Measurements from ENCODE around the gene HSFX3. TPM values are rescaled to one million over a fixed set of nuclear protein-coding genes. Genes with fewer than 3 reads are reported as not detected.
"Not testable (repeated sequence)": the region's sequence is repeated elsewhere in the genome, so short reads cannot be mapped to it uniquely, and the experiment has no call there.

Gene HSFX3
- total and polyA plus RNA-seq, 2 donors (not counting 1 experiment from before 2014, with no cell fraction given) = not detected

DNA sequence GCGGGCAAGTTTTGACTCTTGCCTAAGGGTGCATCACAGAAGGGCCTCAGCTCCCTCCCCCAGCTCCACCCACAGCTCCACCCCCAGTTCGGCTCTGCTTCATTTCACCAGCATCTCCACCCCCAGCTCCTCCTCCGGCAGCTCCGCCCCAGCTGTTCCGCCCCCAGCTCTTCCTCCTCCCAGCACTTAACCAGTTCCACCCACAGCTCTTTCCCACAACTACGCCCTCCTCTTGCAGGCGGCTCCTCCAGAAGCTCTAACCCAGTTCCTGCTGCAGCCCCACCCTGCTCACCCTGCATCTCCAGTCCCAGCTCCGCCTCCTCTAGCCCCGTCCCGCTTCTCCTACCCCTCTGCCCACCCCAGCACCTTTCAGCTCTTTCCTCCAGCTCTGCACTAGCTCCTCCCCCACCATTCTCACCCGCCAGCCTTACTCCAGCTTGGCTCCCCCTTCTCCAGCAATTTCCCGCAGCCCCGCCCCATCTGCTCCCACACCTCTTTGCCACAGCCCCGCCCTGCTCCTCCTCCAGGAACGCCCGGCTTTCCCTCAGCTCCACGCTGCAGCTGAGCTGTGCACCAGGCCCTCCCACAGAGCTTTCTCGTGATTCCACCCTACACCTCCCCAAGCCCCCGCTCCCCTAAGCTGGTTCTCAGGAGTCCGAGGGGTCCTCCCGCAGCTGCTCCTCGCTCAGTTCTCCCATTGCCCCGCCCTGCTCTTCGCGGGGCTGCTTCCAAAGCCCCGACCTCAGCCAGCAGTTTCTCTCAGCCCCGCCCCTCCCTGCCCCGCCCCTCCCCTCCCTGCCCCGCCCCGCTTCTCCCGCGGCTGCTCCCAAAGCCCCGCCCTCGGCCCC, 10.2 kb downstream of the HSFX3 start:
- Histone ChIP-seq H3K27ac (ENCODE audit: low read length in 2 of 2) (peak overlapping the region; percentile 64 to 73), H3K4me1 (ENCODE audit: control insufficient read depth in 2 of 2, insufficient read depth in 2 of 2, low read length in 2 of 2) (peaks cover 6 to 13% of the 10 kb centered on the region in 2 donors), H2AFZ (ENCODE audit: insufficient read depth, low read depth, low read length, poor library complexity, severe bottlenecking) (peak overlapping the region; percentile 6), H3K4me2 (replicated peaks; ENCODE audit: low read depth, low read length, poor library complexity, severe bottlenecking) (peak overlapping the region; percentile 78), H4K20me1 (ENCODE audit: control insufficient read depth, insufficient read depth, low read length, poor library complexity, severe bottlenecking) (no peaks in the 10 kb centered on the region), H3K4me3 (ENCODE audit: control extremely low read depth in 1 of 5, extremely low read depth in 1 of 5, insufficient read depth in 1 of 5, low read depth in 2 of 5, low read length in 4 of 5) (peak overlapping the region in 4 of 5 experiments; percentile 54 to 70 (median 60)), H3K9me3 (ENCODE audit: control extremely low read depth in 1 of 3, control insufficient read depth in 2 of 3, insufficient read depth in 1 of 3, low read length in 2 of 3) (no peaks in the 10 kb centered on the region), H3K79me2 (ENCODE audit: control insufficient read depth, insufficient read depth, low read length) (peaks cover 7% of the 10 kb centered on the region), H3K9ac (ENCODE audit: low read length) (peak overlapping the region; percentile 65), H3K36me3 (replicated peaks in 1 of 2; ENCODE audit: control extremely low read depth in 1 of 2, control insufficient read depth in 1 of 2, extremely low read depth in 1 of 2, insufficient read depth in 2 of 2, low read length in 1 of 2) (no peaks in the 10 kb centered on the region), H3K27me3 (replicated peaks in 1 of 4; ENCODE audit: control extremely low read depth in 1 of 4, control insufficient read depth in 3 of 4, insufficient read depth in 4 of 4, low read length in 3 of 4) (no peaks in the 10 kb centered on the region)
- intact Hi-C loops (cut with micrococcal nuclease) = loop anchor here (1.0 kb wide), 2 partner anchors 8 to 34 kb away; partner anchors contain the start of gene IDS
- Mint-ChIP-seq H3K27ac (peak overlapping the region; percentile 89), H3K4me1 (peaks cover 12% of the 10 kb centered on the region), H3K9me3 (ENCODE audit: insufficient read depth) (no peaks in the 10 kb centered on the region), H3K4me3 (peak overlapping the region; percentile 89), H3K27me3 (no peaks in the 10 kb centered on the region)
- ChIA-PET CTCF (interaction anchor here (0.7 to 3.5 kb wide), 10 partner anchors 8 to 401 kb away, joined by 3 to 20 read pairs (median 4); partner anchors contain the start of gene IDS), POLR2A (interaction anchor here (0.8 to 2.4 kb wide), 6 partner anchors 9 to 1628 kb away, joined by 3 to 59 read pairs (median 6); partner anchors contain the start of genes EOLA2, FMR1 and IDS)
- peak; percentile 51 for ATAC-seq (ENCODE audit: low read depth)
- WGBS (ENCODE audit: insufficient coverage) = 0% methylated on average over 12 of the region's 34 CpGs
- no peak for TF ChIP-seq EZH2 (IDR thresholded peaks at IDR 0.05; ENCODE audit: borderline replicate concordance, insufficient read depth, low read depth, low read length, poor library complexity, severe bottlenecking)
- peak; percentile 91 for DNase-seq

DNA sequence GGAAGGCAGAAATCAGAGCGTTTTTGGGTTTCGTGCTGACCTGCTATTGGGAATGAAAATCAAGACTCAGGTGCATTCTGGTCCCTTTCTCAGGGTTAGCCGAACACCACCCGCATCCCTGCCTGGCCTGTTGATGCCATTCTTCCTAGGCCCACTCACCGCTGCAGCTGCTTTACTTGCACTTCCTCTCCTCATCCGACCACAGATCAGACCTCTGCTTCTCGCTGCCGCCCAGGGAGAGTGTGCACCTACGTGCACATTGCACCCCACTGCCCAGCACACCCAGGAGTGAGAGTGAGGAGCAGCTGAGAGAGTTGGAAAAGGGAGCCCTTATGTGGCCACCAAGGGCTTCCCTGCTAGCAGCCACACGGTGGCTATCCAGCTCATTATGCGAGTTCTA, 12.2 kb downstream of the HSFX3 start:
- POLR2A ChIA-PET = interaction anchor here (0.6 kb wide), 1 partner anchor 26 kb away, joined by 3 read pairs; no protein-coding TSS in a partner anchor
- H3K79me2 ChIP-seq (ENCODE audit: control insufficient read depth, insufficient read depth, low read length); H3K27ac ChIP-seq (ENCODE audit: low read length in 2 of 2); H3K9me3 ChIP-seq (ENCODE audit: control extremely low read depth in 1 of 3, control insufficient read depth in 2 of 3, insufficient read depth in 1 of 3, low read length in 2 of 3); H3K4me2 ChIP-seq (replicated peaks; ENCODE audit: low read depth, low read length, poor library complexity, severe bottlenecking); H3K9ac ChIP-seq (ENCODE audit: low read length); ATAC-seq (ENCODE audit: low read depth); H4K20me1 ChIP-seq (ENCODE audit: control insufficient read depth, insufficient read depth, low read length, poor library complexity, severe bottlenecking); H3K4me3 ChIP-seq (ENCODE audit: control extremely low read depth in 1 of 5, extremely low read depth in 1 of 5, insufficient read depth in 1 of 5, low read depth in 2 of 5, low read length in 4 of 5); intact Hi-C loops (cut with micrococcal nuclease); H2AFZ ChIP-seq (ENCODE audit: insufficient read depth, low read depth, low read length, poor library complexity, severe bottlenecking); H3K4me3 Mint-ChIP-seq; H3K27me3 Mint-ChIP-seq; H3K36me3 ChIP-seq (replicated peaks in 1 of 2; ENCODE audit: control extremely low read depth in 1 of 2, control insufficient read depth in 1 of 2, extremely low read depth in 1 of 2, insufficient read depth in 2 of 2, low read length in 1 of 2); H3K27ac Mint-ChIP-seq; H3K27me3 ChIP-seq (replicated peaks in 1 of 4; ENCODE audit: control extremely low read depth in 1 of 4, control insufficient read depth in 3 of 4, insufficient read depth in 4 of 4, low read length in 3 of 4); CTCF ChIA-PET; H3K9me3 Mint-ChIP-seq (ENCODE audit: insufficient read depth): not testable (repeated sequence)
- peaks cover 6 to 13% of the 10 kb centered on the region in 2 donors for H3K4me1 ChIP-seq (ENCODE audit: control insufficient read depth in 2 of 2, insufficient read depth in 2 of 2, low read length in 2 of 2)
- H3K4me1 Mint-ChIP-seq = peaks cover 12% of the 10 kb centered on the region
- DNase-seq = peak; percentile 27
- no CpG with 5 or more reads among the region's 11 CpGs for WGBS (ENCODE audit: insufficient coverage)

DNA sequence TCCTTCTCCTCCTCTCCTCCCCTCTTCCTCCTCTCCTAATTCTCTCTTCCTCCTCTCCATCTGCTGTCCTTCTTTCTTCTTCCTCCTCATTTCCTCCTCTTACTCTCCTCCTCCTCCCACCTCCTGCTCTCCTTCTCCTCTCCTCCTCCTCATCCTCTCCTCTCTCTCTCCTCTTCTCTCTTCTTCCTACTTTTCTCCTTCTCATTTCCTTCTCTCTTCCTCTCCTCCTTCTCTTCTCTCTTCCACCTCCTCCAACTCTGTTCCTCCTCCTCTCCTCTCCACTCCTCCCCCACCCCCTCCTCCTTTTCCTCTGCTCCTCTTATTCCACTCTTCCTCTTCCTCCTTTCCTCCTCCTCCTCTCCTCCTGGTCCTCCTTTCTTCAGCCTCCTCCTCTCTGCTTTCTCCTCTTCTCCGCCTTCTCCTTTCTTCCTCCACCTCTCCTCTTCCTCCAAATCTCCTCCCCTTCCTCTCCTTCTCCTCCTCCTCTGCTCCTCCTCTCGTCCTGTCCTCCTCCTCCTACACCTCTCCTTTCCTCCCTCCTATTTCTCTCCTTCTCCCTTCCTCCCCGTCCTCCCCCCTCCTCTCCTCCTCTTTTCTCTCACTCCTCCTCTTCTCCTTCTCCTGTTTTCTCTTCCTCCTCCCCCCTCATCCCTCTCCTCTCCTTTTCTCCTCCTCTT, 14.7 kb downstream of the HSFX3 start:
- 94% methylated on average over 3 of the region's 3 CpGs for WGBS (ENCODE audit: insufficient coverage)
- H3K9me3 Mint-ChIP-seq (ENCODE audit: insufficient read depth); CTCF ChIA-PET: not testable (repeated sequence)

More for the DNA sequence above, 14.7 kb downstream of the HSFX3 start:
- H3K4me1 ChIP-seq (ENCODE audit: control insufficient read depth in 2 of 2, insufficient read depth in 2 of 2, low read length in 2 of 2); H3K4me3 ChIP-seq (ENCODE audit: control extremely low read depth in 1 of 5, extremely low read depth in 1 of 5, insufficient read depth in 1 of 5, low read depth in 2 of 5, low read length in 4 of 5); H3K4me2 ChIP-seq (replicated peaks; ENCODE audit: low read depth, low read length, poor library complexity, severe bottlenecking); H2AFZ ChIP-seq (ENCODE audit: insufficient read depth, low read depth, low read length, poor library complexity, severe bottlenecking); H3K79me2 ChIP-seq (ENCODE audit: control insufficient read depth, insufficient read depth, low read length); POLR2A ChIA-PET; intact Hi-C loops (cut with micrococcal nuclease); H3K36me3 ChIP-seq (replicated peaks in 1 of 2; ENCODE audit: control extremely low read depth in 1 of 2, control insufficient read depth in 1 of 2, extremely low read depth in 1 of 2, insufficient read depth in 2 of 2, low read length in 1 of 2); H3K27ac ChIP-seq (ENCODE audit: low read length in 2 of 2); H3K9ac ChIP-seq (ENCODE audit: low read length); H3K27me3 ChIP-seq (replicated peaks in 1 of 4; ENCODE audit: control extremely low read depth in 1 of 4, control insufficient read depth in 3 of 4, insufficient read depth in 4 of 4, low read length in 3 of 4); ATAC-seq (ENCODE audit: low read depth); H3K27ac Mint-ChIP-seq; H3K9me3 ChIP-seq (ENCODE audit: control extremely low read depth in 1 of 3, control insufficient read depth in 2 of 3, insufficient read depth in 1 of 3, low read length in 2 of 3); DNase-seq; H3K4me3 Mint-ChIP-seq; H3K27me3 Mint-ChIP-seq; H4K20me1 ChIP-seq (ENCODE audit: control insufficient read depth, insufficient read depth, low read length, poor library complexity, severe bottlenecking): not testable (repeated sequence)
- H3K4me1 Mint-ChIP-seq = peaks cover 17% of the 10 kb centered on the region
